C4-2B (cell line): ENCODE results near the gene MED13L.

Experiments
- H3K27ac ChIP-seq: fragments of 450-650 bp; 2 replicates; pipeline ENCODE4 v1.5.1; 2017
- CTCF ChIP-seq: fragments of 450-650 bp; conservative IDR thresholded peaks from 2 replicates; pipeline ENCODE4 v1.5.1; 2017; ENCODE audit warnings: mild to moderate bottlenecking
- ZFX ChIP-seq: fragments of 450-650 bp; IDR thresholded peaks from 2 replicates; pipeline ENCODE4 v1.6.1; 2017

The MED13L gene

GRCh38 chr12:116150001-116150400 is 127.5 kb downstream of the MED13L start:
- TF ChIP-seq ZFX (no peak), CTCF (no peak)

GRCh38 chr12:116148844-116149243 is 128.6 kb downstream of the MED13L start:
- no peak overlapping the region for H3K27ac ChIP-seq
- no peak for TF ChIP-seq CTCF
- TF ChIP-seq ZFX: no peak

More at GRCh38 chr12:116150001-116150400, 127.5 kb downstream of the MED13L start:
- H3K27ac ChIP-seq: no peak overlapping the region

GRCh38 chr12:116146386-116146785 is 131.1 kb downstream of the MED13L start:
- no peak overlapping the region for H3K27ac ChIP-seq
- TF ChIP-seq ZFX (no peak), CTCF (no peak)

GRCh38 chr12:116145451-116145850 is 132.0 kb downstream of the MED13L start:
- no peak overlapping the region for H3K27ac ChIP-seq
- TF ChIP-seq ZFX: no peak
- TF ChIP-seq CTCF: no peak

- no peak overlapping the region for H3K27ac ChIP-seq
- no peak for TF ChIP-seq ZFX
- no peak for TF ChIP-seq CTCF
These were observed 133.1 kb downstream of the MED13L start for GRCh38 chr12:116144384-116144783.

- TF ChIP-seq CTCF (no peak), ZFX (no peak)
- H3K27ac ChIP-seq: no peak overlapping the region
These were observed 133.6 kb downstream of the MED13L start for GRCh38 chr12:116143909-116144308.

- no peak overlapping the region for H3K27ac ChIP-seq
- no peak for TF ChIP-seq CTCF
- TF ChIP-seq ZFX: no peak
These were observed 134.3 kb downstream of the MED13L start for GRCh38 chr12:116142936-116143898.
